A673 (cell line): ENCODE measurements around the gene ACY1. TPM values are rescaled to one million over a fixed set of nuclear protein-coding genes. Genes with fewer than 3 reads are reported as not detected.

Experiments
- BruUV-seq: library from RNA; stranded (reverse); fragments of 400-500 nt; replicated peaks from 2 replicates; lab custom pipeline; 2021; lab: Mats Ljungman, UMichigan
- CTCF ChIA-PET: fragments of 300-600 bp; sonication (Branson Sonifier 250); formaldehyde crosslinking; loops from one replicate; lab custom pipeline; 2022; ENCODE audit warnings: antibody characterized with exemption; lab: Charles Lee
- POLR2A ChIA-PET: fragments of 300-600 bp; sonication (Branson Sonifier 250); formaldehyde crosslinking; loops from one replicate; lab custom pipeline; 2022; ENCODE audit warnings: antibody characterized with exemption; ENCODE audit not compliant: low non-redundant PET; lab: Charles Lee
- DNase-seq: peaks from one replicate; pipeline ENCODE4 v3.0.0-alpha.2; 2015; ENCODE audit warnings: low spot score
- H3K27ac ChIP-seq: fragments of 200-600 bp; sonication (generic); 2 replicates; pipeline ENCODE4 v1.5.1; 2016; ENCODE audit warnings: mixed run types, low read depth, mild to moderate bottlenecking, mixed read lengths, antibody characterized with exemption, low read length; ENCODE audit not compliant: poor library complexity, severe bottlenecking
- H3K27me3 ChIP-seq: fragments of 200-600 bp; sonication (generic); replicated peaks from 2 replicates; pipeline ENCODE4 v1.6.1; 2017; ENCODE audit warnings: mixed run types, low read depth, mild to moderate bottlenecking, mixed read lengths, antibody characterized with exemption, low read length; ENCODE audit not compliant: insufficient read depth, poor library complexity
- H3K36me3 ChIP-seq: fragments of 200-600 bp; sonication (generic); 2 replicates; pipeline ENCODE4 v1.6.1; 2016; ENCODE audit warnings: mixed run types, mild to moderate bottlenecking, mixed read lengths, antibody characterized with exemption, low read length; ENCODE audit not compliant: insufficient read depth, poor library complexity, severe bottlenecking
- H3K4me1 ChIP-seq: fragments of 200-600 bp; sonication (generic); 2 replicates; pipeline ENCODE4 v1.6.1; 2017; ENCODE audit warnings: mixed run types, mild to moderate bottlenecking, mixed read lengths, antibody characterized with exemption, low read length; ENCODE audit not compliant: insufficient read depth, poor library complexity, severe bottlenecking
- H3K4me3 ChIP-seq: fragments of 200-600 bp; sonication (generic); 2 replicates; pipeline ENCODE4 v1.5.1; 2016; ENCODE audit warnings: low read depth, mixed run types, mild to moderate bottlenecking, mixed read lengths, low read length; ENCODE audit not compliant: poor library complexity, severe bottlenecking
- H3K9me3 ChIP-seq: fragments of 200-600 bp; sonication (generic); 2 replicates; pipeline ENCODE4 v1.6.1; 2016; ENCODE audit warnings: mixed run types, low read depth, mild to moderate bottlenecking, mixed read lengths, antibody characterized with exemption, low read length; ENCODE audit not compliant: poor library complexity, severe bottlenecking
- CTCF ChIP-seq: fragments of 300-800, 200-600 bp; sonication (generic); conservative IDR thresholded peaks from 2 replicates; pipeline ENCODE4 v1.5.1; 2017; ENCODE audit warnings: low read depth, mild to moderate bottlenecking, antibody characterized with exemption, low read length, moderate library complexity, mixed read lengths
- EZH2 ChIP-seq: fragments of 200-600 bp; sonication (generic); IDR thresholded peaks from 2 replicates; pipeline ENCODE4 v1.6.1; 2017; ENCODE audit warnings: borderline replicate concordance, low read depth, mild to moderate bottlenecking, mixed read lengths, antibody characterized with exemption, low read length; ENCODE audit not compliant: poor library complexity, severe bottlenecking
- intact Hi-C: fragments of 100-400 bp; cut with micrococcal nuclease; formaldehyde crosslinking; loops from one replicate; pipeline ENCODE4 v1.10.0; 2022; ENCODE audit not compliant: unreplicated experiment
- total RNA-seq: library from RNA; stranded (reverse); gene quantifications from 2 replicates; pipeline ENCODE4 v1.2.3, GENCODE V29; 2021

ACY1 gene
- total RNA-seq, 1 experiment from 2014 or later, result 6.4 TPM

DNA sequence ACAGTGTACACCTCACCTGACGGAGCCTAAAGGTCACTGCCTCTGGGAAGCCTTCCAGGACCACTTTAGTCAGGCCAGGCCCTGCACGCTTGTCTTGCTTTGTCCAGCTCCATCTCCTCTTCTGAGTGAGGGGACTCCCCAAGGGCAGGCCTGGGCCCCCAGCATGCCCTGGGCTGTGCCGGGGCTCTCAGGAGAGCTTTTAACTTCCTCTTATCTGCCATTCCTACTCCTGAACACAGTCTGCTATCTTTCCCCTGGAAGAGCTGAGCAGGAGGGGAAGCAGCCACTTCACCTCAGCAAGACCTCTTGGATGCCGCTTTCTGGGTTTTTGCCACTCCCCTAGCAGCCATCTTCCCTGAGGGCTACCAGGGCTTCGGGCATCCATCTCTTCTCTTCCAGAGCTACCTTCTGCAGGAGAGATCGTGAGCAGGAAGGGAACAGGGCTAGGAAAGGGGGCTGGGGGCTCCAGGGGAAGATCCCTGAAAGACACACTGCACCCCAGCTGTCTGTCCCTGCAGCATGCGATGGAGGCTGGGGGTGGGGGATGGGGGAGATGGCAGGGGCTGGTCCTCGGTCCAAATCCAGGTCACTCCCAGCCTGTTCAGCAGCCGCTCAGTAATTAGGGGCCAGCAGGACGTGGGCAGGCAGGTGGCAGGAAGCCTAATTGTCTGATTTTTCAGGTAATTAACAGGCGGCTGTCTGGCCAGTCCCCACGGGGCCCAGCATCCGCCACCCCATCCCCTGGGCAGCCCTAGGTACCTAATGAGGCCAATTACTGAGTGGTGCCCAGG, 32.3 kb downstream of the ACY1 start:
- no peak overlapping the region for H3K4me3 ChIP-seq
- TF ChIP-seq CTCF (no peak), EZH2 (no peak)
- no peaks in the 10 kb centered on the region for H3K9me3 ChIP-seq
- no peak for DNase-seq
- POLR2A ChIA-PET, result no interaction called here
- intact Hi-C loops, result no loop called here
- CTCF ChIA-PET, result no interaction called here
- no TSS peak for BruUV-seq
- no peak overlapping the region for H3K27ac ChIP-seq
- no peaks in the 10 kb centered on the region for H3K27me3 ChIP-seq
- no peaks in the 10 kb centered on the region for H3K4me1 ChIP-seq
- H3K36me3 ChIP-seq, result no peaks in the 10 kb centered on the region

DNA sequence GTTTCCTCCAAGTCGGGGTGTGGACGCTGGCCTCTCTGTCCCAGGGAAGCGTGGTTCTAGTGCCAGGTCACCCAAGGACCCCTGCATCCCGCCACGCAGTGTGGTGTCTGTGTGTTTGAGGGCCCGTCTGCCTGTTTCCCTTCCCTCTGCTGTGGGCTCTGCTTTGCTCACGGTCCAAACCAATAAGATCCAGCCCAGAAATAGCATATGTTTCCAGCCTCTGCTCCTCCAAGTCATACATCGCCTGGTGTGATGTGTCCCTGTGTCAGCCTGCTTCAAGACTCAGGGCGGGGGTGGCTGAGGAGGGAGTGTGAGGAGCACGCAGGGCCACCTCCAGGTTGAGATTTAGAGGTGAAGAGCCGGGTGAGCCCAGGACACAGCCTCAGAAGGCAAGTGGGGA, 34.3 kb downstream of the ACY1 start:
- Histone ChIP-seq H3K27ac (no peak overlapping the region), H3K27me3 (no peaks in the 10 kb centered on the region), H3K4me1 (peaks cover 10% of the 10 kb centered on the region), H3K36me3 (no peaks in the 10 kb centered on the region), H3K9me3 (no peaks in the 10 kb centered on the region), H3K4me3 (no peak overlapping the region)
- POLR2A ChIA-PET, result no interaction called here
- intact Hi-C loops, result no loop called here
- BruUV-seq, result no TSS peak
- TF ChIP-seq EZH2, result no peak
- no peak for TF ChIP-seq CTCF
- CTCF ChIA-PET, result no interaction called here
- DNase-seq, result no peak

- Histone ChIP-seq H3K27me3 (no peaks in the 10 kb centered on the region), H3K36me3 (no peaks in the 10 kb centered on the region), H3K9me3 (no peaks in the 10 kb centered on the region), H3K4me1 (peaks cover 10% of the 10 kb centered on the region), H3K4me3 (no peak overlapping the region), H3K27ac (no peak overlapping the region)
- CTCF ChIA-PET, result no interaction called here
- no TSS peak for BruUV-seq
- TF ChIP-seq CTCF (no peak), EZH2 (no peak)
- POLR2A ChIA-PET, result no interaction called here
- intact Hi-C loops, result no loop called here
- no peak for DNase-seq
These were observed 35.1 kb downstream of the ACY1 start for GRCh38 chr3:52018319-52019000.
